HCT116 (cell line): ENCODE data around the gene ZNRF3. TPM values are rescaled to one million over a fixed set of nuclear protein-coding genes. Genes with fewer than 3 reads are reported as not detected.

Experiments
- ATAC-seq: fragments of 200-7000 bp; cut with Tn5 transposase; 2 replicates; pipeline ENCODE4 v1.9.1; 2020; ENCODE audit warnings: mild to moderate bottlenecking, moderate library complexity
- BruUV-seq: library from RNA; stranded (reverse); fragments of 400-500 nt; replicated peaks from 2 replicates; lab custom pipeline; 2021; lab: Mats Ljungman, UMichigan
- CTCF ChIA-PET: fragments of 300-600 bp; sonication (Branson Sonifier 250); formaldehyde crosslinking; loops from one replicate; lab custom pipeline; 2021; ENCODE audit warnings: antibody characterized with exemption; lab: Charles Lee
- POLR2A ChIA-PET: fragments of 300-600, 350-600 bp; sonication (Branson Sonifier 250); formaldehyde crosslinking; loops from one replicate; lab custom pipeline; 2021; ENCODE audit warnings: antibody characterized with exemption; lab: Charles Lee
- RAD21 ChIA-PET, 2 experiments: fragments of 300-600 bp; sonication (Branson Sonifier 250); formaldehyde crosslinking; loops; one replicate each; lab custom pipeline; 2023; ENCODE audit warnings: low total read pairs in 2 of 2; ENCODE audit not compliant: uncharacterized antibody in 2 of 2, unreplicated experiment in 2 of 2, low non-redundant PET in 1 of 2; lab: Charles Lee
- DNase-seq: peaks from one replicate; pipeline ENCODE4 v3.0.0-alpha.2; 2010; ENCODE audit warnings: low read depth, low spot score
- H2AFZ ChIP-seq: fragments of 200-600 bp; shearing (Covaris generic), sonication (generic); 2 replicates; pipeline ENCODE4 v1.6.1; 2017; ENCODE audit warnings: low read depth, mixed run types, mixed read lengths, antibody characterized with exemption, low read length; ENCODE audit not compliant: poor library complexity, severe bottlenecking
- H3K27ac ChIP-seq: 2 replicates; pipeline ENCODE4 v1.5.1; 2012; ENCODE audit warnings: low read depth, low read length
- H3K27me3 ChIP-seq: fragments of 200-600 bp; sonication (generic); 2 replicates; pipeline ENCODE4 v1.6.1; 2016; ENCODE audit warnings: mixed run types, low read length, mixed read lengths; ENCODE audit not compliant: insufficient read depth
- H3K36me3 ChIP-seq, 2 experiments: fragments of 200-500 bp in 1 of 2; fragments of 200-600 bp in 1 of 2; sonication (Bioruptor generic) in 1 of 2; sonication (generic) in 1 of 2; 2 replicates each; pipeline versions ENCODE4 v1.5.1 to v1.6.1; 2014 to 2016; ENCODE audit warnings: low read length in 2 of 2, inconsistent platforms in 1 of 2, mixed read lengths in 1 of 2, mixed run types in 1 of 2; ENCODE audit not compliant: insufficient read depth in 2 of 2, control insufficient read depth in 1 of 2
- H3K4me1 ChIP-seq, 2 experiments: fragments of 200-600 bp in 1 of 2; sonication (generic) in 1 of 2; 2 replicates each; pipeline versions ENCODE4 v1.5.1 to v1.6.1; 2012 to 2017; ENCODE audit warnings: low read length in 2 of 2, inconsistent platforms in 1 of 2, mild to moderate bottlenecking in 1 of 2, mixed read lengths in 1 of 2, mixed run types in 1 of 2, moderate library complexity in 1 of 2; ENCODE audit not compliant: insufficient read depth in 2 of 2, control insufficient read depth in 1 of 2
- H3K4me2 ChIP-seq: fragments of 200-600 bp; sonication (generic); 2 replicates; pipeline ENCODE4 v1.6.1; 2017; ENCODE audit warnings: mixed run types, low read length, mixed read lengths
- H3K4me3 ChIP-seq, 2 experiments: fragments of 200-600 bp in 1 of 2; sonication (generic) in 1 of 2; replicated peaks in 1 of 2; 2 replicates each; pipeline ENCODE4 v1.5.1; 2011 to 2016; ENCODE audit warnings: low read length in 2 of 2, control low read depth in 1 of 2, low read depth in 1 of 2, mild to moderate bottlenecking in 1 of 2, mixed read lengths in 1 of 2, mixed run types in 1 of 2
- H3K79me2 ChIP-seq: fragments of 200-600 bp; sonication (generic); 2 replicates; pipeline ENCODE4 v1.6.1; 2017; ENCODE audit warnings: mild to moderate bottlenecking, mixed run types, low read length, moderate library complexity, mixed read lengths; ENCODE audit not compliant: insufficient read depth
- H3K9ac ChIP-seq: fragments of 200-600 bp; sonication (generic); 2 replicates; pipeline ENCODE4 v1.6.1; 2016; ENCODE audit warnings: low read length, mixed read lengths
- H3K9me2 ChIP-seq: fragments of 200-600 bp; sonication (generic), shearing (Covaris generic); 2 replicates; pipeline ENCODE4 v1.6.1; 2017; ENCODE audit warnings: mixed run types, mild to moderate bottlenecking, moderate library complexity; ENCODE audit not compliant: insufficient read depth
- H3K9me3 ChIP-seq, 2 experiments: fragments of 200-500 bp in 1 of 2; fragments of 200-600 bp in 1 of 2; sonication (Bioruptor generic) in 1 of 2; sonication (generic) in 1 of 2; 2 replicates each; pipeline ENCODE4 v1.6.1; 2014 to 2017; ENCODE audit warnings: low read length in 2 of 2, mixed read lengths in 2 of 2, inconsistent platforms in 1 of 2, low read depth in 1 of 2, mild to moderate bottlenecking in 1 of 2, mixed run types in 1 of 2, moderate library complexity in 1 of 2; ENCODE audit not compliant: control insufficient read depth in 1 of 2, insufficient read depth in 1 of 2
- H4K20me1 ChIP-seq: fragments of 200-600 bp; sonication (generic), shearing (Covaris generic); 2 replicates; pipeline ENCODE4 v1.6.1; 2017; ENCODE audit warnings: mixed run types, mild to moderate bottlenecking, moderate library complexity; ENCODE audit not compliant: insufficient read depth
- CBX3 ChIP-seq: IDR thresholded peaks from 2 replicates; pipeline ENCODE4 v1.6.1; 2012; ENCODE audit warnings: low read depth
- CEBPB ChIP-seq: IDR thresholded peaks from 2 replicates; pipeline ENCODE4 v1.6.1; 2012; ENCODE audit warnings: low read depth
- EZH2 ChIP-seq: fragments of 200-600 bp; sonication (generic); IDR thresholded peaks from 2 replicates; pipeline ENCODE4 v1.6.1; 2017; ENCODE audit warnings: antibody characterized with exemption, mixed run types
- FOSL1 ChIP-seq: IDR thresholded peaks from 2 replicates; pipeline ENCODE4 v1.6.1; 2012; ENCODE audit warnings: low read depth
- JUND ChIP-seq: IDR thresholded peaks from 2 replicates; pipeline ENCODE4 v1.6.1; 2012
- POLR2A ChIP-seq: IDR thresholded peaks from 2 replicates; pipeline ENCODE4 v1.7.0; 2011; ENCODE audit warnings: borderline replicate concordance; ENCODE audit not compliant: insufficient read depth, insufficient read length; ENCODE audit errors: extremely low read depth
- POLR2AphosphoS5 ChIP-seq: IDR thresholded peaks from 2 replicates; pipeline ENCODE4 v1.6.1; 2011; ENCODE audit warnings: mild to moderate bottlenecking, low read depth, low read length, moderate library complexity
- RAD21 ChIP-seq: IDR thresholded peaks from 2 replicates; pipeline ENCODE4 v1.6.1; 2012; ENCODE audit warnings: low read depth, mild to moderate bottlenecking
- SIN3A ChIP-seq: IDR thresholded peaks from 2 replicates; pipeline ENCODE4 v1.6.1; 2012; ENCODE audit warnings: low read depth
- SRF ChIP-seq: IDR thresholded peaks from 2 replicates; pipeline ENCODE4 v1.6.1; 2012; ENCODE audit warnings: low read depth
- TCF7L2 ChIP-seq: IDR thresholded peaks from 2 replicates; pipeline ENCODE4 v1.7.0; 2011; ENCODE audit warnings: borderline replicate concordance, inconsistent platforms; ENCODE audit not compliant: insufficient read depth, insufficient read length; ENCODE audit errors: extremely low read depth
- ZNF274 ChIP-seq: fragments of 200-500 bp; sonication (Bioruptor generic); IDR thresholded peaks from 2 replicates; pipeline ENCODE4 v1.6.1; 2014; ENCODE audit warnings: mild to moderate bottlenecking, low read depth, low read length, inconsistent platforms
- intact Hi-C: fragments of 100-400 bp; cut with micrococcal nuclease; formaldehyde crosslinking; loops from 2 replicates; pipeline ENCODE4 v1.10.0; 2022
- total RNA-seq: library from RNA; stranded (reverse); gene quantifications from one replicate; pipeline ENCODE4 v1.2.1, GENCODE V29; 2021; ENCODE audit not compliant: unreplicated experiment
- TF ChIP-seq, protein P1 (sequence below): IDR thresholded peaks from 2 replicates; pipeline ENCODE4 v1.6.1; 2012
- TF ChIP-seq, protein P2 (sequence below), 3 experiments: fragments of 200-600 bp in 1 of 3; sonication (generic) in 1 of 3; IDR thresholded peaks in 2 of 3; conservative IDR thresholded peaks in 1 of 3; 2 replicates each; pipeline ENCODE4 v1.5.1; 2012 to 2017; ENCODE audit warnings: low read depth in 2 of 3, low read length in 2 of 3, antibody characterized with exemption in 1 of 3, borderline replicate concordance in 1 of 3, control low read depth in 1 of 3, mild to moderate bottlenecking in 1 of 3, mixed read lengths in 1 of 3, mixed run types in 1 of 3, moderate library complexity in 1 of 3; ENCODE audit not compliant: insufficient read depth in 1 of 3

The ZNRF3 gene
- total RNA-seq, 1 experiment from 2014 or later = 12.2 TPM

DNA sequence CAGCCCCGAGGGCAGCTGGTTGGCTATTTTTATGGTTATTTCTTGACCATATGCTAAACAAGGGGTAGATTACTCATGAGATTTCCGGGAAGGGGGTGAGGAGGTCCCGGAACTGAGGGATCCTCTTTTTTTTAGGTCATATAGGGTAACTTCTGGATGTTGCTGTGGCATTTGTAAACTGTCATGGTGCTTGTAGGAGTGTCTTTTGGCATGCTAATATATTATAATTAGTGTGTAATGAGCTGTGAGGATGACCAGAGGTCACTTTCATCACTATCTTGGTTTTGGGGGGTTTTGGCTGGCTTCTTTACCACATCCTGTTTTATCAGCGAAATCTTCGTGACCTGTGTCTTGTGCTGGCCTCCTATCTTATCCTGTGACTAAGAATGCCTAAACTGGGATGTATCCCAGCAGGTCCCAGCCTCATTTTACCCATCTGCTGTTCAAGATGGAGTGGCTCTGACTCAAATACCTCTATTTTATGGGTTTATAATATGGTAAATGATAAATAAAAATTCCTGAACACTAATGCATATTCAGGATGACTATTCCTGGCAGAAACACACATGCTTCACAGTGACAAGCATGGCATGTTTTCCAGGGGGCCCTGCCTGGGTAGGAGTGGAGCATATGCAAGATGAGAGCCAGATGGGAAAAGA is 200.7 kb downstream of the ZNRF3 start:
- no peaks in the 10 kb centered on the region for H3K36me3 ChIP-seq
- no peaks in the 10 kb centered on the region for H3K9me2 ChIP-seq
- CTCF ChIA-PET = no interaction called here
- no peak overlapping the region for H2AFZ ChIP-seq
- peaks cover 3 to 7% of the 10 kb centered on the region in 2 experiments; a peak in 3 of 4 replicates for H3K4me1 ChIP-seq
- no peaks in the 10 kb centered on the region for H3K79me2 ChIP-seq
- TF ChIP-seq CEBPB = no peak
- TF ChIP-seq ZNF274 = no peak
- no peak for TF ChIP-seq SIN3A
- TF ChIP-seq CBX3 = no peak
- no peak for TF ChIP-seq EZH2
- TF ChIP-seq, protein P1, sequence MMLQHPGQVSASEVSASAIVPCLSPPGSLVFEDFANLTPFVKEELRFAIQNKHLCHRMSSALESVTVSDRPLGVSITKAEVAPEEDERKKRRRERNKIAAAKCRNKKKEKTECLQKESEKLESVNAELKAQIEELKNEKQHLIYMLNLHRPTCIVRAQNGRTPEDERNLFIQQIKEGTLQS = no peak
- intact Hi-C loops = no loop called here
- RAD21 ChIA-PET = no interaction called here
- no peak for ATAC-seq
- no peaks in the 10 kb centered on the region for H4K20me1 ChIP-seq
- no peak overlapping the region for H3K4me2 ChIP-seq
- no peaks in the 10 kb centered on the region for H3K9me3 ChIP-seq
- POLR2A ChIA-PET = no interaction called here
- no peak overlapping the region for H3K4me3 ChIP-seq
- H3K27ac ChIP-seq = no peak overlapping the region
- no TSS peak for BruUV-seq
- H3K27me3 ChIP-seq = no peaks in the 10 kb centered on the region
- no peak for DNase-seq
- no peak overlapping the region for H3K9ac ChIP-seq

DNA sequence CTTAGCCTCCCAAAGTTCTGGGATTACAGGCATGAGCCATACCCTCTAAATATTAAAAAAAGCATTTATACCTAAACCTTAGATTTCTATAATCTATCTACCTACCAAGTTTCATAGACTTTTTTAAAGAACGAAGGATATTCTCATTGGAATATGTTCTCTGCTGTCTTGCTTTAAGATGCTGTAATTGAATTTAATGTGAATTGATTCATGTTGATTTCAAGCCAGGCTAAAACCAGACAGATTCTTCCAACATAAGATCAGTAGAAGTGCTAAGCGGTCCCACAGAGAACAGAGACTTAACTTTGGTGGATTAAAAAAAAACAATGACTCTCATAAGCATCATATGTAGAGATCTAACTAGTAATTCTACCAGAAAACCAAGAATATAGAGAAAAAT is 203.6 kb downstream of the ZNRF3 start:
- CTCF ChIA-PET = no interaction called here
- Histone ChIP-seq H2AFZ (no peak overlapping the region), H3K4me2 (no peak overlapping the region), H3K9ac (no peak overlapping the region), H3K9me3 (no peaks in the 10 kb centered on the region), H3K36me3 (no peaks in the 10 kb centered on the region), H3K4me3 (no peak overlapping the region), H3K27ac (no peak overlapping the region), H4K20me1 (no peaks in the 10 kb centered on the region), H3K4me1 (no peaks in the 10 kb centered on the region), H3K79me2 (no peaks in the 10 kb centered on the region), H3K27me3 (no peaks in the 10 kb centered on the region), H3K9me2 (no peaks in the 10 kb centered on the region)
- ATAC-seq (no peak), DNase-seq (no peak)
- no TSS peak for BruUV-seq
- TF ChIP-seq EZH2 (no peak), RAD21 (no peak), CEBPB (no peak), SRF (no peak), POLR2AphosphoS5 (no peak), POLR2A (no peak), JUND (no peak), TCF7L2 (no peak), FOSL1 (no peak), SIN3A (no peak)
- TF ChIP-seq, protein P2, sequence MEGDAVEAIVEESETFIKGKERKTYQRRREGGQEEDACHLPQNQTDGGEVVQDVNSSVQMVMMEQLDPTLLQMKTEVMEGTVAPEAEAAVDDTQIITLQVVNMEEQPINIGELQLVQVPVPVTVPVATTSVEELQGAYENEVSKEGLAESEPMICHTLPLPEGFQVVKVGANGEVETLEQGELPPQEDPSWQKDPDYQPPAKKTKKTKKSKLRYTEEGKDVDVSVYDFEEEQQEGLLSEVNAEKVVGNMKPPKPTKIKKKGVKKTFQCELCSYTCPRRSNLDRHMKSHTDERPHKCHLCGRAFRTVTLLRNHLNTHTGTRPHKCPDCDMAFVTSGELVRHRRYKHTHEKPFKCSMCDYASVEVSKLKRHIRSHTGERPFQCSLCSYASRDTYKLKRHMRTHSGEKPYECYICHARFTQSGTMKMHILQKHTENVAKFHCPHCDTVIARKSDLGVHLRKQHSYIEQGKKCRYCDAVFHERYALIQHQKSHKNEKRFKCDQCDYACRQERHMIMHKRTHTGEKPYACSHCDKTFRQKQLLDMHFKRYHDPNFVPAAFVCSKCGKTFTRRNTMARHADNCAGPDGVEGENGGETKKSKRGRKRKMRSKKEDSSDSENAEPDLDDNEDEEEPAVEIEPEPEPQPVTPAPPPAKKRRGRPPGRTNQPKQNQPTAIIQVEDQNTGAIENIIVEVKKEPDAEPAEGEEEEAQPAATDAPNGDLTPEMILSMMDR (IDR thresholded peaks at IDR 0.05 in 2 of 3, conservative IDR thresholded peaks at IDR 0.05 in 1 of 3; ENCODE audit: borderline replicate concordance in 1 of 3, insufficient read depth in 1 of 3, low read depth in 2 of 3, low read length in 2 of 3) = no peak
- RAD21 ChIA-PET = no interaction called here
- intact Hi-C loops = no loop called here
- POLR2A ChIA-PET = no interaction called here
